T-helper 17 cell (primary cell): ENCODE data around the gene IFT20. TPM values are rescaled to one million over a fixed set of nuclear protein-coding genes. Genes with fewer than 3 reads are reported as not detected.

Experiments used
- ATAC-seq: fragments of 150-1000 bp; cut with Tn5 transposase; 2 replicates; pipeline ENCODE4 v1.10.0; 2021; ENCODE audit warnings: mild to moderate bottlenecking, moderate library complexity
- DNase-seq, 3 donors: peaks; one replicate each; pipeline versions ENCODE4 v3.0.0 to v3.0.0-alpha.2; 2020 to 2021
- H3K9me3 ChIP-seq: one replicate; pipeline ENCODE4 v1.7.0; 2013; ENCODE audit warnings: low read length, mild to moderate bottlenecking; ENCODE audit not compliant: control insufficient read depth, poor library complexity, severe bottlenecking
- H3K27ac Mint-ChIP-seq: one replicate; pipeline ENCODE4 v1.8.0; 2022; ENCODE audit warnings: mild to moderate bottlenecking, moderate library complexity, mixed read lengths
- H3K27me3 Mint-ChIP-seq: one replicate; pipeline ENCODE4 v1.8.0; 2022; ENCODE audit warnings: mixed read lengths
- H3K36me3 Mint-ChIP-seq: one replicate; pipeline ENCODE4 v1.8.0; 2022; ENCODE audit warnings: low read depth, mixed read lengths
- H3K4me1 Mint-ChIP-seq: one replicate; pipeline ENCODE4 v1.8.0; 2022; ENCODE audit warnings: mild to moderate bottlenecking, mixed read lengths
- H3K4me3 Mint-ChIP-seq: one replicate; pipeline ENCODE4 v1.8.0; 2022; ENCODE audit warnings: mild to moderate bottlenecking, moderate library complexity, mixed read lengths
- total RNA-seq, 4 donors: library from RNA in 2 of 4; stranded (reverse) in 2 of 4; gene quantifications; one replicate each; pipeline ENCODE4 v1.2.3 and lab custom pipeline; 2022 to 2026

IFT20 gene
- total RNA-seq, 2 donors from 2014 or later: 60.6 to 64.6 TPM

DNA sequence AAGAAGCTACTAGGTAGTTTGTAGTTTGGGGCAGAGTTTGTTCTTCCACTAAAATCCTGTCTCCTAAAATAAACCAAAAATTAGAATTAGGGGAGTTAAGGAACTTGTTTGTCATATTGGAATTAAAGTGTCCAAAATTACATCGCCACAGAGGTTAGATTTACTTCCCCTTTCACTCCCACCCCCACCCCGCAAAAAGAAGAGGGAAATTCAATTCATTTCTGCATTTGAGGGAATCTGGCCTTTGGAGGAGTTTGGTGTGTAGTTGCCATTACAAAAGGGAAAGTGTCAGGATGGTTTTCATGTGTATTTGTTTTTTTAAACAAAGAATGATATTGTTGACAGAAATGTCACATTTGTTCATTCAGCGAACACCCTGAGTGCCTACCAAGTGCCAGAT, 10.5 kb downstream of the IFT20 start:
- H3K36me3 Mint-ChIP-seq: no peaks in the 10 kb centered on the region
- ATAC-seq: no peak
- H3K27me3 Mint-ChIP-seq: no peaks in the 10 kb centered on the region
- no peak overlapping the region for H3K4me3 Mint-ChIP-seq
- no peak overlapping the region for H3K27ac Mint-ChIP-seq
- no peak for DNase-seq
- H3K9me3 ChIP-seq: no peaks in the 10 kb centered on the region
- H3K4me1 Mint-ChIP-seq: peaks cover 8% of the 10 kb centered on the region

DNA sequence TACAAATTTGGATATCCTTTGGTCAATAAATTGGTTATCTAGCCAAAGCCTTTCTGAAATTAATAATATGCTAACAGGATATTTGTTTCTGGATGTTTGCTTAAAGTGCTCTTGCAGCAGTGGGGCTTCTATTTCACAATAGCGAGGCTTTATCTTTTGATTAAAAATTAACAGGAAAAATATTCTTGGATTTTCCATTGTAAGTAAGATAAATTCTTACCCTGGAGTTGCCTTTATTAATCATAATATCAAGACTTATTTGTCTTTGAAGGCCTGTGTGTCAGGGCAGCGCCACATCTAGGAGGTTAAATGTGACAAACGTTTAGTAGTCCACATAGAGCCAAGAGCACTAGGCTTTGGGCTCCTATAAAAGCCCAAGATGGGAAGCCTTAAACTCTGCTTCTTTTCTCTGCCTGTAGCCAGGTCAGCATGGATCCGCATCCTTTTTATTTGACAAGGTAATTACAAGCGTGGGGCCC, 11.0 kb downstream of the IFT20 start:
- H3K27me3 Mint-ChIP-seq: no peaks in the 10 kb centered on the region
- H3K36me3 Mint-ChIP-seq: no peaks in the 10 kb centered on the region
- H3K9me3 ChIP-seq: no peaks in the 10 kb centered on the region
- no peak overlapping the region for H3K27ac Mint-ChIP-seq
- H3K4me3 Mint-ChIP-seq: no peak overlapping the region
- no peak for DNase-seq
- no peak for ATAC-seq
- peaks cover 12% of the 10 kb centered on the region for H3K4me1 Mint-ChIP-seq

DNA sequence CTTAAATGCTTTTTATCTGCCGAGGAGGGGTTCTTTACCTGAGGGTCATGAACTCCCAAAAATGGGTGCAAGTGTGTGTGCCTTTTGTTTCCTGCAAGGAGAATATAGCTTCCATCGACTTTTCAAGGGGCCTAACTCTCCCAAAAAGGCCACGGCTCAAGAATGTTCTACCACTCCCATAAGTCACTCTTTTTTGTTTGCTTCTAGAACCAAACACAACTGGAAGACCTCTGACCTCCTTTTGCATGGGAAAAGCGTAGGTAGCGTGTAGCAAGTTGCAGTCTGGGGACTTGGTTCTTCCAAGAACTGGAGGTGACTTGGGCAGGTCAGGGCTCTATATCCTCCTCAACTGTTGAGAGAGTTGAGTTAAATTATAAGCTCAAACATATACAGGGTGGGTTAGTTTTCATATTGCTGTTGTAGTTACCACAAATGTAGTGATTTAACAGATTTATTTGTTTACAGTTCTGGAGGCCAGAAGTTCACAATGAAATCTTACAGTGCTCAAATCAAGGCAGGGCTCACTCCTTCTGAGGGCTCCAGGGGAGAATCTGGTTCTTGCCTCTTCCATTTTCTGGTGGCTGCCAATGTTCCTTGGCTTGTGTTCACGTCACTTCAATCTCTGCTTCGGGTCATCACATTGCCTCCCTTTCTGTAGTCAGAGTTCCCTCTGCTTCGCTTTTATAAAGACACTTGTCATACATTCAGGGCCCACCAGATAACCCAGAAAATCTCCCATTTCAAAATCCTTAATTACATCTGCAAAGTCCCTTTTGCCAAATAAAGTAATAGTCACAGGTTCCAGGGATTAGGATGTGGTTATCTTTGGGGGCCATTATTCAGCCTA, 14.8 kb downstream of the IFT20 start:
- Mint-ChIP-seq H3K27ac (peak overlapping the region; percentile 77), H3K4me1 (peaks cover 19% of the 10 kb centered on the region), H3K36me3 (no peaks in the 10 kb centered on the region), H3K4me3 (peak overlapping the region; percentile 90), H3K27me3 (peaks cover 6% of the 10 kb centered on the region)
- no peaks in the 10 kb centered on the region for H3K9me3 ChIP-seq
- DNase-seq (no peak), ATAC-seq (no peak)

DNA sequence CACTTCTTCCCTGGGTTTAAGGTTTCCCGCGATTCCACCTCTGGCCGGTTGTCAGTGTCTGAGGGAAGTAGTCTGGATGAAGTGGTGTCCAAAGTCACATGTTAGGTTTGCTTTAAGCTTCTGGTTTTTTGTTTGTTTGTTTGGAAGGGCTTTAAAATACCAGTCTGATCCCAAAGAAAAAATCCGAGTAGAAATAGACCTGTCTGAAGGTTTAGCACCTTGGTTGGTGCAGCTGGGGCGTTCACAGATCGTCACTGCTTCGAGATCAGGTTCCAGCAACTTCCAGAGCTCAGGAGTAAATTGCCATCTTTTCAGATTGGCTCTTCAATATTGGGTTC, 15.7 kb downstream of the IFT20 start:
- peaks cover 19% of the 10 kb centered on the region for H3K4me1 Mint-ChIP-seq
- no peak for DNase-seq
- H3K9me3 ChIP-seq: no peaks in the 10 kb centered on the region
- peak overlapping the region; percentile 77 for H3K27ac Mint-ChIP-seq
- H3K36me3 Mint-ChIP-seq: no peaks in the 10 kb centered on the region
- no peak for ATAC-seq
- H3K27me3 Mint-ChIP-seq: peaks cover 6% of the 10 kb centered on the region
- peak overlapping the region; percentile 90 for H3K4me3 Mint-ChIP-seq

DNA sequence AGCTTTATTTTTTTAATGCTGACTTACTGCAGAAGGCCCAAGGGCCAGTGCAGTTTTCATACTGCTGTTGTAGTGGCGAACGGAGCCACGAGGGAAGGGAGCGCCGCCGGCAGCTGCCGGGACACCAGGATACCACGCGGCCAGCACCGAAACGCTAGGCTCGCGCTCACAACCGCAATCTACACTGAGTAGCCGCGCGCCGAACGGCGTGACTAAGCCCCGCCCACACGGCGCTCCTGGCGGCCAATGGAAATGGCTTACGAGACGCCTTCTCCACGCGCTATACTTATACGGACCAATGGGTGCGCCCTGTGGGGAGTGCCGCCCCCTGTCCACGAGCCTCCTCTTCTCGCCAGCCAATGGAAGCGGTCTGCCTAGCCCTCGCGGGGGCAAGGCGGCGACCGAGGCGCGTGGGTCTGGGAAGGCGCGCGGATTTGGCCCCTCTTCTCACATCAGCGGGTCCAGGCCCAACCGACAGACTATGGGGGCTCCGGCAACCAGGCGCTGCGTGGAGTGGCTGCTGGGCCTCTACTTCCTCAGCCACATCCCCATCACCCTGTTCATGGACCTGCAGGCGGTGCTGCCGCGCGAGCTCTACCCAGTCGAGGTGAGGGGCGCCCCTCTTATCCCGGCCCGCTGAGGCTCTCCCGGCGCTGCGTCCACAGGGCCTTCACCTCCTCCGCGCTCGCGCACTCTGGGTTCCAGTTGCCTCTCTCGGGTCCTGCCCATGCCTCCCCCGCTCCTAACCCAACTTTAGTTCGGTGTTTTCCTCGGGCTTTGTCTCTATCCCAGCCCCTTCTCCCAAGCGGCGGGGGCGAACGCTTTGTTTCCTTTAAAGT, 16.3 kb downstream of the IFT20 start, which contains the start of gene TMEM97:
Gene TMEM97, plus strand, starts transcription at position 442 of the 839 bp plus-strand sequence. Its CDS starts 40 bp downstream, at position 482.
- Mint-ChIP-seq H3K27me3 (peaks cover 6% of the 10 kb centered on the region), H3K4me3 (peak within 1 kb of the TSS; percentile 90)

DNA sequence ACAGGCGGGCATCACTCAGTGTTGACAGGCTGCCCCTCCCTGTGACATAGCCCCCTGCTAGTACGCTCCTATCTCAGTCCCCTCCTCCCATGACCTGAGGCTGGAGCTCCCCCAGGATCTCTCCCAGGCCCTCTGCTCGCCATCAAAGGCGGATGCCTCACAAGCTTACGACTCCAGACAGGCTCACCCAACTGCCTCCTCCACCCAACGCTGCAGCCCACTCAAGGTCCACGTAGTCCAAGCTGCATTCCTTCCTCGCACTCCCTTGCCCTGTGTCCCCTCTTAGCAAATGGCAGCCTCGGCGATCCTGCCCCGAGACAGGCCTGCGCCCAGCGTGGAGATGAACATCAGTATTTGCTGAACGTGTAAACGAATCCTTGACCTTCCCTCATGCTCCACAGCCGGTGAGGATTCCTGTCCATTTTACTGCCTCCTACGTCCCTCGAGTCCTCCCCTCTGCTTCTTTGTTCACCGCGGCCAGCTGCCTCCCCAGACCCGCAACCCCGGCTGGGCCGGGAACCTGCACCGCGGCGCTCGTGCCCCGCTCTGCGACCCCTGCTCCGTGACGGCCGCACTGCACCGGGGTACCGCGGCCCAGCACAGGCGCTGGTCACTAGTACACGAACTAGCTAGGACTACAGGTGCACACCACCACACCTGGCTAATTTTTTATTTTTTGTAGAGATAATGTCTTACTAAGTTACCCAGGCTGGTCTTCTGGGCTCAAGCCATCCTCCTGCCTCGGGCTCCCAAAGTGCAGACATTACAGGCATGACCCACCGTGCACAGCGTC, 17.1 kb downstream of the IFT20 start:
- ATAC-seq (no peak), DNase-seq (no peak)
- peaks cover 19% of the 10 kb centered on the region for H3K4me1 Mint-ChIP-seq
- peaks cover 6% of the 10 kb centered on the region for H3K27me3 Mint-ChIP-seq
- H3K4me3 Mint-ChIP-seq: peak overlapping the region; percentile 90
- no peaks in the 10 kb centered on the region for H3K9me3 ChIP-seq
- peak overlapping the region; percentile 77 for H3K27ac Mint-ChIP-seq
- H3K36me3 Mint-ChIP-seq: no peaks in the 10 kb centered on the region

More for the DNA sequence above, 16.3 kb downstream of the IFT20 start, which contains the start of gene TMEM97:
- peak within 1 kb of the TSS; percentile 77 for H3K27ac Mint-ChIP-seq
- peak; percentile 99 for ATAC-seq
- peak; percentile 88 to 90 (median 88) for DNase-seq
- peaks cover 19% of the 10 kb centered on the region for H3K4me1 Mint-ChIP-seq
- no peaks in the 10 kb centered on the region for H3K9me3 ChIP-seq
- no peaks in the 10 kb centered on the region for H3K36me3 Mint-ChIP-seq

DNA sequence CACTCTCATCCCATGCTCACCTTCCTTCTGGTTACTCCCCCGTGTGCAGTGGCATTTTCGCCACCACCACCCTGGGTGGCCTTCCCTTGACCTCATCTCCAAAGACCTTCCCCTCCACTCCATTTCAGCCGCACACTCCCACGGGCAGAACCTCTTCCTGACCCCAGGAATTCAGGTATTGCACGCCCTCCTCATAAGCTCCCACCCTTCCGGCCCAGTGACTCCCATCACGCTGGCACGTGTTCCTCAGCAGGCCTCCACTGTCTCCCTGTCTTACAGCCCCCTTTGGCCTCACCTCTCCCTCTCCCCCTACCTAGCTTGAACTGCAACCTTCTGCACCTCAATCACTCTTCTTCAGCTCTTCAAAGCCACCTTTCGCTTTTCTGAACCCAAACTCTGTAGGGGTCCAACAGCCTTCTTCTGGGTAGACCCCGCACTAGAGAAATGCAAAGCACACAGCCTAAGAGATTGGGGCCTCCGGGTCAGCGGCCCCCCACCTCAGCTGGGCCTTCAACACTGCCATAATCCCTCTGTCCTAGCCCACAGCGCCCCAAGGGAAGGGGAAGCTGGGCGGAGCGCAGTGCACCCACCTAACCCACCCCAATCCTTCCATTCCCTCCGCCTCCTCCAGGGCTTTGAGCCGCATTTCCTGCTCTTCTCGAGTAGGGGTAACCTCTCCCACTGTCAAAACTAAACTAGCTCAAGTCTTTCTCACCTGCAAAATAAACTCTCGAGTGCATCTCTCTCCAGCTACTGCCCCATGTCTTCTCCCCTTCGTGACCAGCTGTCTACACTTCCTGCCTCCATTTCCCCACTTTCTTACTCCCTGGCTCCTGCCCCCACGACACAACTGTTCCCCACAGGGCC, 17.9 kb downstream of the IFT20 start:
- Mint-ChIP-seq H3K4me1 (peaks cover 19% of the 10 kb centered on the region), H3K27ac (peak overlapping the region; percentile 77), H3K27me3 (peaks cover 6% of the 10 kb centered on the region), H3K36me3 (no peaks in the 10 kb centered on the region), H3K4me3 (peak overlapping the region; percentile 90)
- ATAC-seq (no peak), DNase-seq (no peak)
- no peaks in the 10 kb centered on the region for H3K9me3 ChIP-seq

DNA sequence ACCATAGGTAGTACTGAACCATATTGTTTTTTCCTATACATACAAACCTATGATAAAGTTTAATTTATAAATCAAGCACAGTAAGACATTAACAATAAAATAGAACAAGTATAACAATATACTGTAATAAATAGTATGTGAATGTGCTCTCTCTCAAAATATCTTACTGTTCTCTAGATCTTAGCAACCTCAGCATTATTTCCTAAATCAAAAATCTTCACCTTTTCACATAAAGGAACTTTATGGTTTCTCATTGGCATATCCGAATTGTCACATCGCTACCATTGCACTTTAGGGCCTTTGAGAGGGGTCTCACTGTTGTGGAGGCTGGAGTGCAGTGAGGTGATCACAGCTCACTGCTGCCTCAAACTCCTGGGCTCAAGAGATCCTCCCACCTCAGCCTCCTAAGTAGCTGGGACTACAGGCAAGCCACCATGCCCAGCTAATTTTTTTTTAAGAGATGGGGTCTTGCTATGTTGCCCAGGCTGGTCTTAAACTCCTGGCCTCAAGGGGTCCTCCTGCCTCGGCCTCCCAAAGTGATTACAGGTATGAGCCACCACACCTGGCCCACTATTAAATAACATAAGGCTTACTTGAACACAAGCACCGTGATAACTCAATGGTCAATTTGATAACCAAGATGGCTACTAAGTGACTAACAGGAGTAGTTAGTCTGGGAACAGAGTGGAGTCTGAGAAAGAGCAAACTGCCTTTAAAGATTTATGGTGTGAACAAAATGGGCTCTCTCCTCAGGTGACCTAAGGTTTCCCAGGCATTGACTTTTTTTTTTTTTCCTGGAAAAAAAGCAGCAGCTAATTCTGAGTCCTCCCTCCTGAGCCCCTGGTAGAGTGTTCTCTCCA, 19.2 kb downstream of the IFT20 start:
- DNase-seq (no peak), ATAC-seq (no peak)
- peaks cover 6% of the 10 kb centered on the region for H3K27me3 Mint-ChIP-seq
- peaks cover 17% of the 10 kb centered on the region for H3K4me1 Mint-ChIP-seq
- H3K4me3 Mint-ChIP-seq: no peak overlapping the region
- no peaks in the 10 kb centered on the region for H3K9me3 ChIP-seq
- no peak overlapping the region for H3K27ac Mint-ChIP-seq
- H3K36me3 Mint-ChIP-seq: no peaks in the 10 kb centered on the region

DNA sequence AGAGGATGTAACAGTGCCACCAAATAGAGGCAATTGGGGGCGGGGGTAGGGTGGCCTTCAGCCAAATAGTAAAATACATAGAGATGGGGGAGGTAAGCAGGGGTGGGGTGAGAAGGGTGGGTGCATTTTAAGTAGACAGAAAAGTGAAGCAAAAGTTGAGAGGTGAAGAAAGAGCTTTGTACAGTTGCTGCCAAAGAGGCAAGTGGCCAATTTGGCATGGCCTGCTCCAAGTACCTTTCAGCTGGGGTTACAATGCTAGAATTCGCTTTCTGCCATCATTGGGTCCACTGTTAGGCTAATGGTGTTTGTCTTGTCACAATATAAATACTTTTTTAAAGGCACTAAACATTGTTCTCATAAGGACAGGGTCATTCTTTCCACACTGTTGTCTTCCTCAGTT, 21.4 kb downstream of the IFT20 start:
- ATAC-seq (no peak), DNase-seq (no peak)
- Mint-ChIP-seq H3K27me3 (peaks cover 6% of the 10 kb centered on the region), H3K4me1 (peaks cover 7% of the 10 kb centered on the region), H3K27ac (no peak overlapping the region), H3K36me3 (no peaks in the 10 kb centered on the region), H3K4me3 (no peak overlapping the region)
- H3K9me3 ChIP-seq: no peaks in the 10 kb centered on the region

DNA sequence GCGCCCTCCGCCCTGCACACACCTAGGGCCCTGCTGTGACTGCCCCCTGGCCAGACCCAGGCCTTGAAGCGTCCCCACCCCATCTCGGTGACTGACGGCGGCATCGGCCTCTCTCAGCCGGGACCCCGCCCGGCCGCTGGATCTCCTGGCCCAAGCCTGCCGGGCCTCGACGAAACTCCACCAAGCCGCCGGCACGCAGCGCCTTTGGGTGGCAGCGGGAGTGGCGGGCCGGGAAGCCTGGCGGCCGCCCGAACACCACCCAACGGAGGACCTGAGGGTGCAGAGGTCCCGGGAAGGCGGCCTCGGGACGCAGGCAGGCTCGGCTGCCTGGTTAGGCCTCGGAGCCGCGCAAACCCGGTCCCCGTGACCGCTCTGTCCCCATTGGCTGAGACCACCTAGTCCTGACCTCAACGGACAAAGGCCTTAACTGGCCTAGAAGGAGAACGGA, 28.3 kb downstream of the IFT20 start:
- Mint-ChIP-seq H3K4me1 (no peaks in the 10 kb centered on the region), H3K27ac (no peak overlapping the region)

DNA sequence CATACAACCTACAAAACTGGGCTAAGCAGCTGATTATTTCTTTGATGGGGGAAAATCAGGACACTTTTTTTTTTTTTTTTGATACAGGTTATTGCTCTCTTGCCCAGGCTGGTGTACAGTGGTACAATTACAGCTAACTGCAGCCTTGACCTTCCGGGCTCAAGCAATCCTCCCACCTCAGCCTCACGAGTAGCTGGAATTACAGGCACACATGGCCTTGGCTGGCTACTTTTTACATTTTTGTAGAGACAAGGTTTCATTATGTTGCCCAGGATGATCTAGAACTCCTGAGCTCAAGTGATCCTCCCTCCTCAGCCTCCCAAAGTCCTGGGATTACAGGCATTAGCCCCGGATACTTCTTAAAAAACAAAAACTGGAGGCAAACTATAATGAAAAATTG, 36.8 kb downstream of the IFT20 start:
- DNase-seq (no peak), ATAC-seq (no peak)
- no peak overlapping the region for H3K4me3 Mint-ChIP-seq
- H3K9me3 ChIP-seq: no peaks in the 10 kb centered on the region
- peaks cover 9% of the 10 kb centered on the region for H3K27me3 Mint-ChIP-seq
- no peak overlapping the region for H3K27ac Mint-ChIP-seq
- no peaks in the 10 kb centered on the region for H3K36me3 Mint-ChIP-seq
- H3K4me1 Mint-ChIP-seq: peaks cover 3% of the 10 kb centered on the region

More for the DNA sequence above, 28.3 kb downstream of the IFT20 start:
- ATAC-seq (no peak), DNase-seq (no peak)
- Mint-ChIP-seq H3K4me3 (no peak overlapping the region), H3K36me3 (no peaks in the 10 kb centered on the region), H3K27me3 (peaks cover 6% of the 10 kb centered on the region)
- no peaks in the 10 kb centered on the region for H3K9me3 ChIP-seq
